Measurements from ENCODE around the gene FAXDC2.
"Not testable (repeated sequence)": the region's sequence is repeated elsewhere in the genome, so short reads cannot be mapped to it uniquely, and the experiment has no call there.

Gene FAXDC2

DNA sequence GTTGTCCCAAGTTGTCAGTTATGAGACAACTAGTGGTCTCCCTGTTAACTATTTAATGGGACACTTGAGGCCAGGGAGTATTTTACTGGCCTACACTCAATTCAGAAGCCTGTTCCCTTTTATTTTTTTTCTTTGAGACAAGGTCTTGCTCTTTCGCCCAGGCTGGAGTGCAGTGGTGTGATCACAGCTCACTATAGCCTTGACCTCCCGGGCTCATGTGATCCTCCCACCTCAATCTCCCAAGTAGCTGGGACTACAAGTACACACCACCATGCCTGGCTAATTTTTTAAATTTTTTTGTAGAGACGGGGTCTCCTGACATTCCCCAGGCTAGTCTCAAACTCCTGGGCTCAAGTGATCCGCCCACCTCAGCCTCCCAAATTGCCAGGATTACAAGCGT lies 27.5 kb downstream of the FAXDC2 start:
- not testable (repeated sequence) for H3K4me3 ChIP-seq (ENCODE audit: low read length); H3K4me1 ChIP-seq (ENCODE audit: control insufficient read depth, insufficient read depth, low read length); H3K9ac ChIP-seq (ENCODE audit: low read length); H3K27me3 ChIP-seq (ENCODE audit: control insufficient read depth, insufficient read depth, low read length); H3K27ac ChIP-seq (ENCODE audit: low read depth, low read length)
- H3K36me3 ChIP-seq (ENCODE audit: control insufficient read depth, insufficient read depth, low read length): peaks cover 31% of the 10 kb centered on the region

- no peaks in the 10 kb centered on the region for H3K4me1 ChIP-seq (ENCODE audit: control insufficient read depth, insufficient read depth, low read length)
- H3K4me3 ChIP-seq (ENCODE audit: low read length): no peak overlapping the region
- H3K36me3 ChIP-seq (ENCODE audit: control insufficient read depth, insufficient read depth, low read length): peaks cover 42% of the 10 kb centered on the region
- no peaks in the 10 kb centered on the region for H3K27me3 ChIP-seq (ENCODE audit: control insufficient read depth, insufficient read depth, low read length)
- H3K27ac ChIP-seq (ENCODE audit: low read depth, low read length): no peak overlapping the region
- H3K9ac ChIP-seq (ENCODE audit: low read length): no peak overlapping the region
These were observed 30.0 kb downstream of the FAXDC2 start for GRCh38 chr5:154820383-154820782.

DNA sequence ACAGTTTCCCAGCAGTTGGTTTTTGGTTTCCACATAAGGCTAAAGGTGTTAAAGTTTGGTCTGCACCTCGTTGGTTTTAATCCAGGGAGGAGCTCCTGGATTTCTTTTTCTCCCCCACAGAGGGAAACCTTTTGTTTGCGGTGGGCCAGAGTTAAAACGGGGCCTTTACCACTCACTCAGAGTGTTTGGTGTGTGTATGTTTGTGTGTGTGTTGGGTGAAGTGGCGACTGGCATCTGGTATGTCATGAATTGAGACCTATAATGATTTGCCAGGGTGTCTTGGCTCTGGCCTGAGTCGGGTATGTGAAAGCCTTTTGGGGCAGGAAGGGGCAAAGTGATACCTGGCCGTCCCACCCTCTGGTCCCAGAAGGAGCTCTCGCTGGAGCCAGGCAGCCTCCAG lies 30.9 kb downstream of the FAXDC2 start:
- H3K27ac ChIP-seq (ENCODE audit: low read depth, low read length): no peak overlapping the region
- H3K36me3 ChIP-seq (ENCODE audit: control insufficient read depth, insufficient read depth, low read length): peaks cover 47% of the 10 kb centered on the region

GRCh38 chr5:154818471-154819116 lies 31.8 kb downstream of the FAXDC2 start:
- H3K4me1 ChIP-seq (ENCODE audit: control insufficient read depth, insufficient read depth, low read length): no peaks in the 10 kb centered on the region
- H3K4me3 ChIP-seq (ENCODE audit: low read length): no peak overlapping the region
- H3K27ac ChIP-seq (ENCODE audit: low read depth, low read length): no peak overlapping the region
- no peaks in the 10 kb centered on the region for H3K27me3 ChIP-seq (ENCODE audit: control insufficient read depth, insufficient read depth, low read length)
- peaks cover 44% of the 10 kb centered on the region for H3K36me3 ChIP-seq (ENCODE audit: control insufficient read depth, insufficient read depth, low read length)
- H3K9ac ChIP-seq (ENCODE audit: low read length): no peak overlapping the region

More for the DNA sequence above, 30.9 kb downstream of the FAXDC2 start:
- Histone ChIP-seq H3K9ac (ENCODE audit: low read length) (no peak overlapping the region), H3K4me3 (ENCODE audit: low read length) (no peak overlapping the region), H3K4me1 (ENCODE audit: control insufficient read depth, insufficient read depth, low read length) (no peaks in the 10 kb centered on the region), H3K27me3 (ENCODE audit: control insufficient read depth, insufficient read depth, low read length) (no peaks in the 10 kb centered on the region)

- Histone ChIP-seq H3K4me3 (ENCODE audit: low read length) (no peak overlapping the region), H3K9ac (ENCODE audit: low read length) (no peak overlapping the region), H3K27me3 (ENCODE audit: control insufficient read depth, insufficient read depth, low read length) (no peaks in the 10 kb centered on the region), H3K36me3 (ENCODE audit: control insufficient read depth, insufficient read depth, low read length) (peaks cover 45% of the 10 kb centered on the region), H3K4me1 (ENCODE audit: control insufficient read depth, insufficient read depth, low read length) (no peaks in the 10 kb centered on the region), H3K27ac (ENCODE audit: low read depth, low read length) (peak overlapping the region; percentile 10)
These were observed 32.6 kb downstream of the FAXDC2 start for GRCh38 chr5:154817815-154818214.

- Histone ChIP-seq H3K36me3 (ENCODE audit: control insufficient read depth, insufficient read depth, low read length) (peaks cover 47% of the 10 kb centered on the region), H3K4me1 (ENCODE audit: control insufficient read depth, insufficient read depth, low read length) (no peaks in the 10 kb centered on the region), H3K4me3 (ENCODE audit: low read length) (no peak overlapping the region), H3K9ac (ENCODE audit: low read length) (no peak overlapping the region), H3K27ac (ENCODE audit: low read depth, low read length) (no peak overlapping the region), H3K27me3 (ENCODE audit: control insufficient read depth, insufficient read depth, low read length) (no peaks in the 10 kb centered on the region)
These were observed 33.4 kb downstream of the FAXDC2 start for GRCh38 chr5:154816891-154817492.

- H3K36me3 ChIP-seq (ENCODE audit: control insufficient read depth, insufficient read depth, low read length): peaks cover 51% of the 10 kb centered on the region
- no peak overlapping the region for H3K27ac ChIP-seq (ENCODE audit: low read depth, low read length)
These were observed 34.6 kb downstream of the FAXDC2 start for GRCh38 chr5:154815684-154816247.

GRCh38 chr5:154815025-154815424 lies 35.4 kb downstream of the FAXDC2 start:
- H3K36me3 ChIP-seq (ENCODE audit: control insufficient read depth, insufficient read depth, low read length): peaks cover 48% of the 10 kb centered on the region
- no peak overlapping the region for H3K9ac ChIP-seq (ENCODE audit: low read length)
- no peak overlapping the region for H3K4me3 ChIP-seq (ENCODE audit: low read length)
- H3K27ac ChIP-seq (ENCODE audit: low read depth, low read length): no peak overlapping the region
- H3K27me3 ChIP-seq (ENCODE audit: control insufficient read depth, insufficient read depth, low read length): no peaks in the 10 kb centered on the region
- peaks cover 2% of the 10 kb centered on the region for H3K4me1 ChIP-seq (ENCODE audit: control insufficient read depth, insufficient read depth, low read length)

More at GRCh38 chr5:154815684-154816247, 34.6 kb downstream of the FAXDC2 start:
- Histone ChIP-seq H3K27me3 (ENCODE audit: control insufficient read depth, insufficient read depth, low read length) (no peaks in the 10 kb centered on the region), H3K4me1 (ENCODE audit: control insufficient read depth, insufficient read depth, low read length) (peaks cover 2% of the 10 kb centered on the region), H3K4me3 (ENCODE audit: low read length) (no peak overlapping the region), H3K9ac (ENCODE audit: low read length) (peak overlapping the region; percentile 16)

DNA sequence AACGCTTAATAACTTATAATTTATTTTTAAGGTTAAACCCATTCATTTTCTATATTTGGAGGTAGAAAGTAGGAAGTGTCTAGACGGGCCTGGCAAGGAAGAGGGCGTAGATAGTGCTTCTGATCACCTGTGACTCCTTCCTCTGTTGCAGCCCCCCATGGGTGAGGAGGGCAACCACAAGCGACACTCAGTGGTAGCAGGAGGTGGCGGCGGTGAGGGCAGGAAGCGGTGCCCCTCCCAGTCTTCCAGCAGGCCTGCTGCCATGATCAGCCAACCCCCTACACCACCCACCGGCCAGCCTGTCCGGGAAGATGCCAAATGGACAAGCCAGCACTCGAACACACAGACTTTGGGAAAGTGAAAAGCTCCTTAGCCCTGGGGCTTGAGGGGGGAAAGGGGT lies 36.7 kb downstream of the FAXDC2 start:
- Histone ChIP-seq H3K27ac (ENCODE audit: low read depth, low read length) (no peak overlapping the region), H3K4me1 (ENCODE audit: control insufficient read depth, insufficient read depth, low read length) (peaks cover 2% of the 10 kb centered on the region), H3K9ac (ENCODE audit: low read length) (no peak overlapping the region), H3K27me3 (ENCODE audit: control insufficient read depth, insufficient read depth, low read length) (no peaks in the 10 kb centered on the region), H3K36me3 (ENCODE audit: control insufficient read depth, insufficient read depth, low read length) (peaks cover 42% of the 10 kb centered on the region), H3K4me3 (ENCODE audit: low read length) (no peak overlapping the region)

DNA sequence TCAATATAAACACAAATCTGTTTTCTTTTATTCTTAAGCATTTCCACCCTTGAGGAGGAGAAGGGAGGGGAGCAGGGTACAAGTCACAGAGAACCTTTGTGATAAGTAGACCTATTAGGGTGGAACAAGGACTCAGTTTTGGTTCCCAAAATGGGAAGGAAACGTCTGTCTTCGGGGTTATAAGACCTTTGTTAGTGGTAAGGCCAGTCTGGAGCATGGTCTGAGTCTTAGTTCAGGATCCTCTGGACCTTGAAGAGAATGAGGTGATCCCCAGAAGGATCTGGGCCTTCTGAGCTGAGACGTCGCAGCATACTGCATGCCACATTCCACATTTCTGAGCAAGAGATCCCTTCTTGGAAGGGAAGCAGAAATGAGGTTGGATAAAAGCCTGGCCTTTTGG lies 37.2 kb downstream of the FAXDC2 start:
- H3K9ac ChIP-seq (ENCODE audit: low read length): no peak overlapping the region
- H3K4me1 ChIP-seq (ENCODE audit: control insufficient read depth, insufficient read depth, low read length): peaks cover 2% of the 10 kb centered on the region
- peaks cover 43% of the 10 kb centered on the region for H3K36me3 ChIP-seq (ENCODE audit: control insufficient read depth, insufficient read depth, low read length)
- H3K4me3 ChIP-seq (ENCODE audit: low read length): no peak overlapping the region
- peak overlapping the region; percentile 10 for H3K27ac ChIP-seq (ENCODE audit: low read depth, low read length)
- no peaks in the 10 kb centered on the region for H3K27me3 ChIP-seq (ENCODE audit: control insufficient read depth, insufficient read depth, low read length)

DNA sequence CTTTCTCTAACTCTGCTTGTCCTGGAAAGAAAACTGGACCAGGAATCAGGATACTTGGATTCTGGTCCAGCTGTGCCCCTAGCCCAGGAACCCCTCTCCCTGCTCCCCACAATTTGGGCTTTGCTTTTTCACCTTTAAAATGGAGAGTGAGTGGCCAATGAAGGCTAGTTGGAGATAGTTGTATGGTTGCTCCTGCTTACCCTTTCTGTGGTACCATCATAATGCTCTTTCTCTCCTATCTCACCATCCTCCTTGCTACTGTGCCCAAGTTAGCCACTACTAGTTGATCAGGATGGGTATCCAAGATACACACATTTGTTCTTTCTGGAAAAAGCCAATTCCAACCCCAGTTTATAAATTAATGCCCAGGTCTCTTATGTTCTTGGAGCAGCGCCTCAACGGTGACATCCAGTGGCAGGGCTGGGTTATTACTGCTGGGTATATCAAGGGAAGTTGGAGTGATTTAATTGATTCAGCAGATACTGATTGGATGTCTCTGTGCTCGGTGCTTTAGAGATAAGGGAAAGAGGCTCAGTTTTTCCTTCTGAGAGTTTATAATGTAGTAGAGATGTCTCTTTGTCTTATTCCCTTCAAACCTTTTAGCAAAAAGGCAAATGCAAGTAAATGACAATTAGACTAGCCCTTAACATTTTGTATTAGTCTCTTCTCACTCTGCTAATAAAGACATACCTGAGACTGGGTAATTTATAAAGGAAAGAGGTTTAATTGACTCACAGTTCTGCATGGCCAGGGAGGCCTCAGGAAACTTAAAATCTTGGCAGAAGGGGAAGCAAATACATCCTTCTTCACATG lies 38.5 kb downstream of the FAXDC2 start:
- H3K4me1 ChIP-seq (ENCODE audit: control insufficient read depth, insufficient read depth, low read length): peaks cover 2% of the 10 kb centered on the region
- H3K27me3 ChIP-seq (ENCODE audit: control insufficient read depth, insufficient read depth, low read length): no peaks in the 10 kb centered on the region
- H3K36me3 ChIP-seq (ENCODE audit: control insufficient read depth, insufficient read depth, low read length): peaks cover 43% of the 10 kb centered on the region
- H3K9ac ChIP-seq (ENCODE audit: low read length): no peak overlapping the region
- H3K27ac ChIP-seq (ENCODE audit: low read depth, low read length): no peak overlapping the region
- no peak overlapping the region for H3K4me3 ChIP-seq (ENCODE audit: low read length)

GRCh38 chr5:154811239-154811638 lies 39.2 kb downstream of the FAXDC2 start:
- Histone ChIP-seq H3K9ac (ENCODE audit: low read length) (no peak overlapping the region), H3K4me3 (ENCODE audit: low read length) (no peak overlapping the region), H3K4me1 (ENCODE audit: control insufficient read depth, insufficient read depth, low read length) (peaks cover 2% of the 10 kb centered on the region), H3K27me3 (ENCODE audit: control insufficient read depth, insufficient read depth, low read length) (no peaks in the 10 kb centered on the region), H3K27ac (ENCODE audit: low read depth, low read length) (no peak overlapping the region), H3K36me3 (ENCODE audit: control insufficient read depth, insufficient read depth, low read length) (peaks cover 48% of the 10 kb centered on the region)
